ENCODE measurements around the gene JUND.

DNA sequence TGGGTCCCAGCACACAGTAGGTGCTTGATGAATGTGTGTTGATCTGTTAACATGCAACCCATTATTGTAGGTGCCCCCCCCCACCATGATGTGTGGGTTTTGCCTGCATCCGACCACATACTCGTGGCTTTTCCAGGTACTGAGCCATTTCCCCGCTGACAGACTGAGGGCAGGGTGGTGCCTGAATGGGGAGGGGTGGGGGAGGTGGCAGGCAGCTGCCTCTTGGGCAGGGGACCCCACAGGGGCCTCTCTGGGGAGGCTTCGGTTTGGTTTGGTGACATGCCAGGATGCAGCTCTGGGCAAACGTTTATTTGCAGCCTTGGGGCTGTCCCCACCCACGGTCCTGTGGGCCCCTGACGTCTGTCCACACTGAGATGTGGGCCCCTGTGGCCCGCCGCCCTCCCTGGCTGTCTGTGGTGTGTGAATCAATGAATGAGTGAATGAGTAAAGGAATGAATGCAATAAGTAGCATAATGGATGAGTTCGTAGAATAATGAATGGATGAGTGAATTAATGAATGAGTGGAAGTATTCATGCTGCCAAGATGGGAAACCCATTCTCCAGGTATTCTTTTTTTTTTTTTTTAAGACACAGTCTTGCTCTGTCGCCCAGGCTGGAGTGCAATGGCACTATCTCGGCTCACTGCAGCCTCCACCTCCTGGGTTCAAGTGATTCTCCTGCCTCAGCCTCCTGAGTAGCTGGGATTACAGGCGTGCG, 9.0 kb upstream of the JUND start:
- TF ChIP-seq, protein P1, sequence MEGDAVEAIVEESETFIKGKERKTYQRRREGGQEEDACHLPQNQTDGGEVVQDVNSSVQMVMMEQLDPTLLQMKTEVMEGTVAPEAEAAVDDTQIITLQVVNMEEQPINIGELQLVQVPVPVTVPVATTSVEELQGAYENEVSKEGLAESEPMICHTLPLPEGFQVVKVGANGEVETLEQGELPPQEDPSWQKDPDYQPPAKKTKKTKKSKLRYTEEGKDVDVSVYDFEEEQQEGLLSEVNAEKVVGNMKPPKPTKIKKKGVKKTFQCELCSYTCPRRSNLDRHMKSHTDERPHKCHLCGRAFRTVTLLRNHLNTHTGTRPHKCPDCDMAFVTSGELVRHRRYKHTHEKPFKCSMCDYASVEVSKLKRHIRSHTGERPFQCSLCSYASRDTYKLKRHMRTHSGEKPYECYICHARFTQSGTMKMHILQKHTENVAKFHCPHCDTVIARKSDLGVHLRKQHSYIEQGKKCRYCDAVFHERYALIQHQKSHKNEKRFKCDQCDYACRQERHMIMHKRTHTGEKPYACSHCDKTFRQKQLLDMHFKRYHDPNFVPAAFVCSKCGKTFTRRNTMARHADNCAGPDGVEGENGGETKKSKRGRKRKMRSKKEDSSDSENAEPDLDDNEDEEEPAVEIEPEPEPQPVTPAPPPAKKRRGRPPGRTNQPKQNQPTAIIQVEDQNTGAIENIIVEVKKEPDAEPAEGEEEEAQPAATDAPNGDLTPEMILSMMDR (conservative IDR thresholded peaks at IDR 0.05 in 1 of 2, IDR thresholded peaks at IDR 0.05 in 1 of 2; ENCODE audit: extremely low read depth in 1 of 2, insufficient read depth in 1 of 2, low read depth in 1 of 2, low read length in 2 of 2): no peak
- TF ChIP-seq EZH2 (IDR thresholded peaks at IDR 0.05; ENCODE audit: borderline replicate concordance, low read length): no peak
